Measurements from ENCODE around the gene PHETA2. TPM values are rescaled to one million over a fixed set of nuclear protein-coding genes. Genes with fewer than 3 reads are reported as not detected.
"Not testable (repeated sequence)": the region's sequence is repeated elsewhere in the genome, so short reads cannot be mapped to it uniquely, and the experiment has no call there.

PHETA2 gene
- total RNA-seq, 3 donors from 2014 or later (not counting 1 experiment from before 2014, with no cell fraction given) = 1.2 to 2.3 (median 1.8) TPM

- intact Hi-C loops (cut with micrococcal nuclease) = no loop called here
Measured at GRCh38 chr22:42111798-42112197, 37.8 kb downstream of the PHETA2 start.

GRCh38 chr22:42112793-42113192 is 38.7 kb downstream of the PHETA2 start:
- H3K4me3 ChIP-seq (ENCODE audit: low read length); H3K4me1 Mint-ChIP-seq; H3K36me3 Mint-ChIP-seq; H3K9me3 Mint-ChIP-seq; H3K27ac Mint-ChIP-seq; ATAC-seq; H3K4me1 ChIP-seq (ENCODE audit: control insufficient read depth, insufficient read depth, low read length); H3K27me3 Mint-ChIP-seq (ENCODE audit: low read depth in 2 of 2); H3K27ac ChIP-seq (ENCODE audit: low read length); intact Hi-C loops (cut with micrococcal nuclease); H3K27me3 ChIP-seq (ENCODE audit: control insufficient read depth, insufficient read depth, low read length); H3K36me3 ChIP-seq (ENCODE audit: control insufficient read depth, insufficient read depth, low read length); H3K4me3 Mint-ChIP-seq: not testable (repeated sequence)
- peak in 1 of 2 donors; percentile 30 for DNase-seq
- 22% methylated on average over 3 of the region's 4 CpGs for WGBS (ENCODE audit: insufficient coverage)
- peaks cover 14% of the 10 kb centered on the region for H3K9me3 ChIP-seq (ENCODE audit: control insufficient read depth, insufficient read depth, low read length)

More at GRCh38 chr22:42111798-42112197, 37.8 kb downstream of the PHETA2 start:
- H3K9me3 ChIP-seq (ENCODE audit: control insufficient read depth, insufficient read depth, low read length) = peaks cover 14% of the 10 kb centered on the region
- Mint-ChIP-seq H3K27ac (no peak overlapping the region), H3K27me3 (ENCODE audit: low read depth in 2 of 2) (no peaks in the 10 kb centered on the region), H3K4me1 (peaks cover 0 to 1% of the 10 kb centered on the region in 2 donors), H3K36me3 (no peaks in the 10 kb centered on the region), H3K4me3 (no peak overlapping the region), H3K9me3 (peaks cover 0 to 3% of the 10 kb centered on the region in 2 donors)
- no peak for DNase-seq
- H3K27ac ChIP-seq (ENCODE audit: low read length) = no peak overlapping the region
- WGBS (ENCODE audit: insufficient coverage) = 100% methylated on average over 3 of the region's 4 CpGs
- H3K4me3 ChIP-seq (ENCODE audit: low read length) = no peak overlapping the region
- H3K27me3 ChIP-seq (ENCODE audit: control insufficient read depth, insufficient read depth, low read length) = no peaks in the 10 kb centered on the region
- no peak for ATAC-seq
- H3K4me1 ChIP-seq (ENCODE audit: control insufficient read depth, insufficient read depth, low read length) = no peaks in the 10 kb centered on the region
- TF ChIP-seq CTCF (IDR thresholded peaks at IDR 0.05) = no peak
- H3K36me3 ChIP-seq (ENCODE audit: control insufficient read depth, insufficient read depth, low read length) = no peaks in the 10 kb centered on the region

GRCh38 chr22:42114721-42115120 is 40.7 kb downstream of the PHETA2 start:
- Mint-ChIP-seq H3K27ac (no peak overlapping the region), H3K36me3 (no peaks in the 10 kb centered on the region), H3K9me3 (peaks cover 0 to 3% of the 10 kb centered on the region in 2 donors), H3K4me3 (no peak overlapping the region), H3K27me3 (ENCODE audit: low read depth in 2 of 2) (no peaks in the 10 kb centered on the region), H3K4me1 (peaks cover 9 to 13% of the 10 kb centered on the region in 2 donors)
- no peaks in the 10 kb centered on the region for H3K27me3 ChIP-seq (ENCODE audit: control insufficient read depth, insufficient read depth, low read length)
- no peak for ATAC-seq
- DNase-seq = no peak
- H3K4me1 ChIP-seq (ENCODE audit: control insufficient read depth, insufficient read depth, low read length) = peaks cover 2% of the 10 kb centered on the region
- no peak overlapping the region for H3K27ac ChIP-seq (ENCODE audit: low read length)
- peaks cover 14% of the 10 kb centered on the region for H3K9me3 ChIP-seq (ENCODE audit: control insufficient read depth, insufficient read depth, low read length)
- intact Hi-C loops (cut with micrococcal nuclease) = no loop called here
- H3K4me3 ChIP-seq (ENCODE audit: low read length) = no peak overlapping the region
- TF ChIP-seq CTCF (IDR thresholded peaks at IDR 0.05) = no peak
- no peaks in the 10 kb centered on the region for H3K36me3 ChIP-seq (ENCODE audit: control insufficient read depth, insufficient read depth, low read length)
- WGBS (ENCODE audit: insufficient coverage) = 96% methylated on average over 7 of the region's 7 CpGs

- H3K4me3 Mint-ChIP-seq; H3K27me3 ChIP-seq (ENCODE audit: control insufficient read depth, insufficient read depth, low read length); DNase-seq; H3K9me3 Mint-ChIP-seq; H3K36me3 ChIP-seq (ENCODE audit: control insufficient read depth, insufficient read depth, low read length); ATAC-seq; H3K4me3 ChIP-seq (ENCODE audit: low read length); H3K36me3 Mint-ChIP-seq; H3K27ac ChIP-seq (ENCODE audit: low read length); H3K27ac Mint-ChIP-seq; intact Hi-C loops (cut with micrococcal nuclease); H3K27me3 Mint-ChIP-seq (ENCODE audit: low read depth in 2 of 2); H3K4me1 ChIP-seq (ENCODE audit: control insufficient read depth, insufficient read depth, low read length): not testable (repeated sequence)
- peaks cover 14% of the 10 kb centered on the region for H3K9me3 ChIP-seq (ENCODE audit: control insufficient read depth, insufficient read depth, low read length)
- 70% methylated on average over 6 of the region's 6 CpGs for WGBS (ENCODE audit: insufficient coverage)
- H3K4me1 Mint-ChIP-seq = peaks cover 16 to 20% of the 10 kb centered on the region in 2 donors
Measured at GRCh38 chr22:42115420-42115830, 41.4 kb downstream of the PHETA2 start.

All from natural killer cell (primary cell).